Activated T-cell treated with anti-CD3 and anti-CD28 coated beads for 24 hours (primary cell): Measurements from ENCODE around the gene MAML3.

Source experiments
- DNase-seq: peaks from one replicate; pipeline ENCODE4 v3.0.0-alpha.2; 2020; ENCODE audit warnings: low read depth

MAML3 gene

DNA sequence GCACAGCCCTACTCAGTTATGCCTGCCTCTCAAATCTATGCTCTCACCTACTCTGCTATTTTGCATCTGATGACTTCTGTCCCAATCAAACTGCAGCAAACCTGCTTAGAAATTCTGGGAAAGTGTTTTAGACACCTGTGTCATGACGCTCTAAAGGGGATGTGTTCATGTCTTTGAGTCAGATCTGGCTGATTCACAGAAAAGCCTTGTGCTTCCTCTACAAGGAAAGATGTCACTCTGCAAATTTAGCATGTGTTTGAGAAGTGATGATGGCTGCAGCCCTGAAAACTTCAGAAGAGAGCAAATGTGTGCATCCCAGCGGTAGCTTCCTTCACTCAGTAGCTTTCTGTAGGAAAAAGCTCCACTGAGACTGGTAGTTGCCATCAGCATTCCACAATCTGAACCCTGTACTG is 253.0 kb downstream of the MAML3 start:
- no peak for DNase-seq

DNA sequence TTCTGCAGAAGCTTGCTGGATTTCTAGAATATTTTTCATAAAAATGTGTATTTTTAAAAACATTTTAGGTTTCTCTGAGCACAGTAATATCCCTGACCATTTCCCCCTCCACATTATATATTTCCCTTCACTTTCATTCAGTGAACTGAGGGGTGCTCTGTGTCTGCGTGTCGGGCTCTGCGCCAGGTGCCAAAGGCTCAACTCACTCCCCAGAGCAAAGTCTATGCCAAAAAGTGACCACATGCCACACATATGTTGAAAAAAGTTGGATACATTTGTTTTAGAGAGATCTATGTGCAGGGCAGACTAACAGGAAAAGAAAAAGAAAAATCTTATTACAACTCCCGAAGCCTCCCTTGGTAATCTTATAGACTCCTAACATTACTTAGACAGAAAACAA is 254.6 kb downstream of the MAML3 start:
- DNase-seq, result no peak

DNA sequence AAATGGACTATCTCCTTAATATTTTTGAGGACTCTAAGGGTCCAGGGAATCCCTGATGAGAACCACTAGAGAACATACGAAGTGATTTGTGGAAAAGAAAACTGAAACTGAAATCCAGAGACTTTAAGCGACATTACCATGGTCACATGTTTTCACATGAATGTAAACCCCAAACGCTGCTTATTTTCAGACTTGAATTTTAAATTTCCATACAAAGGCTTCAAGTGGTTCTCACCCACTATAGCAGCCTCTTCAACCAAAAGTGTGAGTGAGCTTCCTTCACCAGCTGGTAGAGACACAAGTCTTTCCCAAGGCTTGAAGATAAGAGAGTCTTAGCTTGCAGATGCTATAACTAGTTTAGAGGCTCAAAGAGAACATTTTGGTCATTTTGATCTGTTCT is 255.7 kb downstream of the MAML3 start:
- DNase-seq, result no peak

DNA sequence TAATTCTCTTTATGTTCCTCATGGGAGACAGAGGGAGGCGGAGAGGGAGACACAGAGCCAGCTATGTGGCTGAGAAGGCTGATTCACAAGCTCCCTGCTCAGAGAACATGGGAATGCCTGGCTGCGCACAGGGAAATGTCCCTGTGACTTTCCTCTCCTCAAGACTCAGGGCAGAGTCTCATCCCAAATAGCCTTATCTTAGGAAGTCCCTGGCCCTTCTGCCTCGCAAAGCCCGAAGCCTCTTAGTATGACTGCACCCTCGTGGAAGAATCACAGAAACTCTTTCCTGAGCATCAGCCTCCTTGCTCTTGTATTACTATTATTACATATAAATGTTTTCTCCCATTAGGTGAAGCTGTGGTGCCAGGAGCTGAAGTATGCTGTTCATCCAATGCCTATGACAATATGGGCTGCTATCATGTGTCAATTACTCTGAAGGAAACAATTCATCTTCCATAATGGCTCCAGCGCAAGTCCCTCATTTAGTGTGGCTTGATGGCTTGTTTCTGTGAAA is 257.8 kb downstream of the MAML3 start:
- DNase-seq, result no peak

DNA sequence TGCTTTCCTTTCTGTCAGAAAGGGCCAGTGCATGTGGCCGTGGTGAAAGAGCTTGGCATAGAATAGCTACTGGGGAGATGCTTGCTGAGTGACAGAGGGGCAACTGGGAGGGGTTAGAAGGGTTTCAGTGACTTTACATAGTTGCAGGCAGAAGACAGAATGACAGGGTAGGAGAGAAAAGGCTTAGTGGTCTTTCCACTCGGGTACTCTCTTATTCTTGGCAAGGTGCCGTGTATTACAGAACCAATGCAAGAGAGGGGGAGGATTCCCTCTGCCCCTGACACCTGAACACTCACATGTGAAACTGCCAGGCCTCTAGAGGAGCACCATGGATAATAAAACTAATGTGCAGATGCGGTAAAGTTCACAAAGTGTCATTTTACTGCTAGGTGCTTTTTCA is 260.2 kb downstream of the MAML3 start:
- no peak for DNase-seq

DNA sequence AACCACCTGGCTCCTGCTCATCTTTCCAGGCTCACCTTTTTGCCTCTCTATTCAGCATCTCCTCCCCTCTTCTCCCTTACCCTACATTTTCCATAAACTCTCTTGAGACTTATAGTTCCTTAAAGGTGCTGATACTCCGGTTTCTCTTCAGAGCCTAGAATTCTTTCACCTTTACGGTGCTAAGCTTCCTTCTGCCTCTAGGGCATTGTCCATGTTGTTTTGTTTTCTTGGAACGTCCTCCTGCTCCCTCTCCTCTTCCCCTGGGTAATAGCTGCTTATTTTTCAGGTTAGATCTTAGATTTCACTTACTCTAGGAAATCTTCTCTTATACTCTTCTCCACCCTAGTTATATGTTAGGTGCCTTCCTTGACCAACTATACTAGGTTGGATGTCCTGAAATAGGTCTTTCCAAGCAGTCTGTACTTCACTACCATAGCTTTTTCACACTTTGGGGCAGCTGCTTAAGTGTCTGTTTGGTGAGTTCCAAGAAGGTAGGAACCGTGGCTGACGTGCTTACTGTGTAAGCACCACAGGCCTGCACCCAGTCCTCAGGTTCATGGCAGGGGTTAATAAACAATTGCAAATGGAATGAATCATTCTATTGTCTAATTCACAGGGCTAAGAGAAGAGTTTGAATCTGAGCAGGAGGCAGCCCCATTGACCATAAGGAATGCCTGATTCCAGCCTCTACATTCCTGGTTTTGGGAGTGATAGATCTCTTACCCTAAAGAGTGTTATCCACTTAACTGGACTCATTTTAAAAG is 260.8 kb downstream of the MAML3 start:
- no peak for DNase-seq

DNA sequence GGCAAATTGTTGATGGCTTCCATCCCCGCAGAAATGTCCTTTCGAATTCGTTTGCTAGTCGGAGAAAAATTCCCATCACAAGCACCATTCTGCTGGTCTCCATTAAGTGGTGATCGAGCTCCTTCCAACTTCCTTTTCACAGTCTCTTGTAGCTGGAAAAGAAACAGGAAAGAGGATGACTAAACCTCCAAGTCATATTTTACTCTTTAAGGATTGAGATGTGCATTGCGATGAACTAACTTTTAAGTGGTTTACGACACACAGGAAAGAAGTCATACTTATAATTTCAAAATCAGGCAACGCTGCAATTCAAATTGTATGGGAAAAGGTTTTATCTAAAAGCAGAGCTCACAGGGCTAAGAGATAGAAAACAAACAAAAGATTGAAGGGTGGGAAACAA is 263.2 kb downstream of the MAML3 start:
- no peak for DNase-seq

DNA sequence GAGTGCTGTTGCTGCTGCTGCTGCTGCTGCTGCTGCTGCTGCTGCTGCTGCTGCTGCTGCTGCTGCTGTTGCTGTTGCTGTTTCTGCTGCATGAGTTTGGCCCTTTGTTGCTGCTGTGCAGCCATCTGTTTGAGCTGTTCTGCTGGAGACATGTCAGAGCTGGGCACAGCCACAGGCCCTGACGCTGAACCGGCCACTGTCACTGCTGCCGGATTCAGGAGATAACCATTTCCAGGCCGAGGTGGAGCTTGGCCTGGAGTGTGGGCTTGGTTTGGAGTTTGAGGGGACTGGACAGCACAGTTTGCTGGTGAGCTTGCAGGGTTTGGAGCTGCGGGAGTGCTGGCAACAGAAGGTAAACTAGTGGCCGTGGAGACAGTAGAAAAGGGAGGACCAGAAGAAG is 264.1 kb downstream of the MAML3 start:
- DNase-seq, result no peak

DNA sequence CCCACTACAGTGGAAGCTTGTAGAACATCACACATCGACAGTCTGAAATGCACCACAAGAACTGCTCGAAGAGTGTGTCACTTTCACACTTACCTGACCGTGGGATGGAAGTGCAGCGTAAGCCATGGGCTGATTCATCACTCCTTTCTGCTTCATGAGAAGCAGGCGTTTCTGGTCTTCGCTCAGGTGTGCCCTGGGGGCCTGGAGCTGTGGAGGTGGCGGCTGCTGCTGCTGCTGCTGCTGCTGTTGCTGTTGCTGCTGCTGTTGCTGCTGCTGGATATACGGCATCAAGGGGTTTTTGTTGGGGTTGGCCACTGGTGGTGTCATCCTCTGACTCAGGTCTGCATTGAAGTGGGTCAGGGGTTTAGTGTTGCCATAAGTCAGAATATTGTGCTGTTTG is 264.7 kb downstream of the MAML3 start:
- no peak for DNase-seq

DNA sequence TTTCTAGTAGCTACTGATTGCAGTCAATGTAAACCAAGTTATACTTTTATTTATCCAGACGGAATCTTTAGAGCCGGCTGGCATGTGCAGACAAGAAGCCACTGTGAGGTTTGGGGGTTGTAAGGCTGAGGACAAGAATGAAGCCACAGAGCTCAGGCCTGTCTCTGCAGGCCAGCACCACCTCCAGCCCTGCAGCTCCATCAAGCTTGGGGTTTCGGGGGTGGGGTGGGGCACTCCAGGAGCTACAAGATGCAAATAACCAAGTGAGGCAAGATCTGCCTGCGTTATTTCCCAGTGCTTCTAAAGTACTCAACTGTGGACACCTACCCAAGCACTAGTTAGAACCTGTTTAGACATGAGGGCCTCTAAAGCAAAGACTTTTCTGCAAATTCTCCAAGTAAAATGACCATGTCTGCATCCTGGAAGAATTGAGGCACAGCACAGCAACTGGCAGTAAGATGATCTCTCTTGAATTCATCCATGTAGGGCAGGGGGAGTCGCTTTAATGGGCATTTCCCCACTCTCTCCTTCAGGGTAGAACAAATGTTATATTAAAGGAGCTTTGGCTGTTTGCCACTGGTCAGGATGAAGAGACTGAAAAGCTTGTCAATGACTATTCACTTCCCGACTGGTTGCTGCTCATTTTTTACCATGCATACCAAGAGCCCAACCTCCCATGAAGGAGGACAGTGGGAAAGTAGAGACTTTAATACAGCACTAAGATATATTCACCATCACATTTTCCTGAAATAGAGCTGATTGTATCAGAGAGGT is 265.8 kb downstream of the MAML3 start:
- no peak for DNase-seq

DNA sequence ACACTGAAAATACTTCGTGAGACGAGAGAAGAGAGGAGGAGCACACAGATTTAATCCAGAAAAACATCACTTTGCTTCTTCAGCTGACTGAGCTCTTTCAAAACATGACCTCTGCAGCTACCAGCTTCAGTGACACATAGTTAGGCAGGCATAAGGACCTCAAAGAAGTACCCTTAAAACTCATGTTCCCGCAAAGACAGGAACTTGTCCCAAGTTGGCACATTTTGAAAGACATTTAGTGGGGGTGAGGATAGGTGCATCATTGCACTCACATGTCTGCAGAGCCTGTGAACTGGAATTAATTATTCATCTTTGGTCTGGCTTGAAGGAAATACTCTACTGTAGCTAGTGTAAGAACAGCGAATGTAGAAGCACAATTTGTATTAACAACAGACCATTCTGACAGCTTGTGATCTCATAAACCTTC is 266.6 kb downstream of the MAML3 start:
- no peak for DNase-seq

DNA sequence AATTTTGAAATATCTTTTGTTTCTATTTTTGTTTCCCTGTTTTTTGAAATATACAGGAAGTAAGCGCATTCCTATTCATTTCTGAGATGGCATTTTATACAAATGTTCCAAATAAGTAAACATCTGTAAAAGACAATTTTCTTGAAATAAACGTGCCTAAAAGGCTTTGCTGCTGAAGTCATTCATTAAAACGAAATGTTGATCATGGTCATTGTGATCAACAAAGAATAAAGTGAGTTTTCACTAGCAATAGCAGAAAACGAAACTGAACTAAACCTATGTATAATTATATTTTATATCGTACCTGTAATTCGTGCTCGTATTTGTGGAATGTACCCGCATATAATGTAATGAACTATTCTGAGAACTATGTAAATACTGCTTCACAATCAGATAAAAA is 267.2 kb downstream of the MAML3 start:
- no peak for DNase-seq

DNA sequence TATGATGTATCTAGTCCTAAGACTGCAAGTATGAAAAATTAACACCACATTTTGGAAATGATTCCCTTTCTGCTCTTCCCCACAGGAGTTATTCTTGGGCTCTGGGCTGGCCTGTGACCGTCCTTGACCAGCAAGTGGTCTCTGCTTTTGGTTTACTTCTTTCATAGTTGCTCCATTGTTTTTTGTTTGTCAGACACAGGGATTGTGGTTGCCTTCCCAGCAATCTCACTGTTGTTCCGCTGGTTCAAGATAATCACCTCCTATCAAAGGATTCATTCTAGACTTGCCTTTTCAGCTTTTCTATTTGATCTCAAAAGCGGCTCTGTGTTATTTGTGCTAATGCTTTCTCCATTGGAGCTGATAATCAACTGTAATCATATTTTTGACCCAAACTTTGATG is 269.5 kb downstream of the MAML3 start:
- no peak for DNase-seq

DNA sequence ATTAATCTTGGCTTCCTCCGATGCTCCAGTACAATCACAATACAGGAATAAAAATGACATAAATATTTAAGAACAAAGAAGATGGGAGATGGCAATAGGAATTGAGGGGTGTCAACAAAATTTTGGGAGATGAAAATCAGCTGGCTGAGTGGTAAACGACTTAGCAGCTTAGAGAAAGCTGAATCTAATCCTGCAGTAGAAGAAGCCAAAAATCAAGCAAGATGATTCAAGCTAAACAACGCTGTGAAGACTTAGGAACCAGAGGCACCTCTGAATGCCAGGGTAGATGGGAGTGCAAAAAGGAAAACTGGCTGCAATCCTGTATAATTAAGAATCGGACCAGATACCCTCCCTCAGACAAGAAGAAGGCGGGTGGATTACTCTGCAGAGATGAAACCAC is 273.1 kb downstream of the MAML3 start:
- DNase-seq, result no peak

DNA sequence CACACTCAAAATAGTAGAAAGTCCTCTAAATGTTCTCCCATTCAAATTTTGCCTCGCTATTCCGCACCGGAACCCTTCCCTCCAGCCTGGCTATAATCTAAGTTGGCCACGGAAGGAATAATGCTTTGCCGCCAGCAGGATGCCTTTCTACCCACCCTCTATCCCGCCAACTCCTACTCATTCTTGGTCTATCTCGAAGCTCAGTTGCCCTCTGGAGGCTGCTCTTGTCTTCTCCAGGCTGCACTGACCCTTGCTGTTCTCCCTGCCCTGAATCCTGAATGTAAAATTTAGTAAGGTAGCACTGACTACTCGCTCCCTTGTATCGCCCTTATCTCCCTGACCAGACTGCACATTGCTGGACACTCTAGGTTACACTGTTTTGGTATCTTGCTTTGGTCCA is 275.9 kb downstream of the MAML3 start:
- DNase-seq, result no peak

DNA sequence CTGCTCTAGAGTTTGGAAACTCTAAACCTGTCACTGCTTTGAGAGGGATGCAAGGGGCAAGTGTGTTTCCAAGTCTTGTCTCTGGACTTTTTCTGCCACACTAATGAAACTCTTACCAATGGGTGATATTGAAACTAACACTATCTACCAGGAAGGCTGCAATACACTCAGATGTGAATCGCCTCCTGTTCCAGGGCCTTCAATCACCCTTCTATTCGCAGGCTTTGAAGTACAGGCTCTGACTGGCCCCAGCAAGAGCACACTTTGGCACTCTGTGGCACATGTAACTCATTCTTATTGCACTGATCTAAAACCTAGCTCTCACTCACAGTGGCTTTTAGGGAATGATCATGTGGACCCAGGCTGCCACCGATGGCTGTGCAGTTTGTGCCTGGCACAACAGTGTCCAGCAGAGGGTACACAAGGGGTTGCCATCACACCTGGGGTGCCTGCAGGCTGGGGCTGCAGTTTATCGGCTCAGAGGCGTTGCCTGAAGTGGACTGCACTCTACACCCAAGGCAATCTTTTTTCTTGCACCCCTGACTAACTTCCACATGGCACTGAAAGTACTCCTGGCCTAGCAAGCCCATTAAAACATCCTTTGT is 277.5 kb downstream of the MAML3 start:
- no peak for DNase-seq

DNA sequence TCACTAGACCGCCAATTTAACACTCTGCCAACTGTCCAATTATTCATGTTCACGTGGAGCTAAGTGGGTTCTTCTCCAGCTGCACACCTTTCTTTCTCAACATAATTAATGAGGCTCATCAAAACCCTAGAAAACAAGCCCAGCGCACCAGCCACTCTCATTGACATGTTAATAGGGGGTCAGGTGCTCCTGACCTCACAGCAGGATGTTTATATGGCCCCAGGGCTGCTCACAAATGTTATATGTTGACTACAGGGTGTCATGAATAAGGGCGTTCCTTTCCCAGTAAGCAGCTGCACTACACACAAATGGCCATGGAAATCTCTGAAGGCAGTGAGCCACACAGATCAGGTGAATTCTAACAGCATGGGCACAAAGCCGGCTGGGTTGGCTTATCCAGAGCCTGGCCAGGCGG is 278.6 kb downstream of the MAML3 start:
- DNase-seq, result no peak

DNA sequence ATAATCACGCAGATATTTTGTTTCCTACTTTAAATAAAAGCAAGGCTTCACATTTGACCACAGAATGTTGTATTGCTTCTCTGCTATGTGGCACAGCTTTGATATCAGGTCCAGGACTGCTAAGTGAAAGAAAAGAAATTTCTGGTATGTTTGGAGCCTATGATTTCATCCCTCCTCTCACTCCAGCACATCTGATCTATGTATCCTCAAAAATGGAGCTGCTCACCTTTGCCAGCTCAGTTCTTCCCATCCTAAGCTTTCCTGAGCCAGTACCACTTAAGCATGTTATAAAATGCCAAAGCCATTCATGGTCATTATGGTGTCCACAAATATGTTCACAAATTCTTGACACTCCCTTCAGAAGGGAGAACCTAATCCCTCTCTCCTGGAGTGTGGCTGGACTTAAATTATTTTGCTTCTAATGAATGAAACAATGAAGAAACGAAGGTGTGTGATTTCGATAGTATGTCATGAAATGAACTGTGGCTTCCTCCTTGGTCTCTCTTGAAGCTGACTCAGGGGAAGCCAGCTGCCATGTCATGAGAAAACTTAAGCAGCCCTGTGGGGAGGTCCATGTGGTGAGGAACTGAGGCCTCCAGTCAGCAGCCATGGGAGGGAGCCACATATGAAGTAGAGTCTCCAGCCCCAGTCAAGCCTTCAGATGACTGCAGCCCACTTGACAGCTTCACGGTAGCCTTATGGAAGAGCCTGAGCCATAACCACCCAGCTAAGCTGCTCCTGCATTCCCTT is 280.7 kb downstream of the MAML3 start:
- no peak for DNase-seq

DNA sequence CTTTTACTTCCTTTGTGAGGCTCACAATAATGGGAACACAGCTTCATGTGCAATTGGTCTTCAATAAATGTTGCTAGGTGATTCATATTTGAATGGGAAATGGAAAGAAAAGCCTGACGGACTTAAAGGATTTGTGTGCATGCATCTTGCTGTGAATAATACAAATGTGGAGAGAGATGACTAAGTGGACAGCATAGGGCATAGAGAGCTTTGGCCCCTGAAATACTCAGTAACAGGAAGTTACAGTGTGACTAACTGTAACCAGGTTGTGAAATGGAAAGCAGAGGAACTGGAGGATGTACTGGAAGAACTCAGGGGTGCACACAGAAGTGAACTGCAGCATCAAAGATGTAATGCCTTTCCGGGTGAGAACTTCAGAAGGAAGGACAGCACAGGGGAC is 281.7 kb downstream of the MAML3 start:
- DNase-seq, result no peak

DNA sequence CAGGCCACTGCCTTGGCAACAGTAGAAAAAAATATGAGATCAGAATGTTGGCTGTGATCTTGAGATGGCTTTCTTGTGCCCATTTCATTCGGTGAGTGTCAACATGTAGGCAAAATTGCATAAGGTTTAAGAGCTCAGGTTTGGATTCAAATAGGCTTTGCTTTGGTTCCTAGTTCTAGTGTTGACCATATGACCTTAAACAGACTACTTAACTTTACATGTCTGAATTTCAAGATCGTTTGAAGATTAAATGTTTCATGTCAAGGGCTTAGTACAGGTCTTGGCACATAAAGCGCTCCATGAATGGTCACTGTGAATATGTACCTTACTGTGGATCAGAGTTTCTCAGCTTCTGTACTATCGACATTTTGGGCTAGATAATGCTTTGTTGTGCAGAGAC is 284.2 kb downstream of the MAML3 start:
- DNase-seq, result no peak

DNA sequence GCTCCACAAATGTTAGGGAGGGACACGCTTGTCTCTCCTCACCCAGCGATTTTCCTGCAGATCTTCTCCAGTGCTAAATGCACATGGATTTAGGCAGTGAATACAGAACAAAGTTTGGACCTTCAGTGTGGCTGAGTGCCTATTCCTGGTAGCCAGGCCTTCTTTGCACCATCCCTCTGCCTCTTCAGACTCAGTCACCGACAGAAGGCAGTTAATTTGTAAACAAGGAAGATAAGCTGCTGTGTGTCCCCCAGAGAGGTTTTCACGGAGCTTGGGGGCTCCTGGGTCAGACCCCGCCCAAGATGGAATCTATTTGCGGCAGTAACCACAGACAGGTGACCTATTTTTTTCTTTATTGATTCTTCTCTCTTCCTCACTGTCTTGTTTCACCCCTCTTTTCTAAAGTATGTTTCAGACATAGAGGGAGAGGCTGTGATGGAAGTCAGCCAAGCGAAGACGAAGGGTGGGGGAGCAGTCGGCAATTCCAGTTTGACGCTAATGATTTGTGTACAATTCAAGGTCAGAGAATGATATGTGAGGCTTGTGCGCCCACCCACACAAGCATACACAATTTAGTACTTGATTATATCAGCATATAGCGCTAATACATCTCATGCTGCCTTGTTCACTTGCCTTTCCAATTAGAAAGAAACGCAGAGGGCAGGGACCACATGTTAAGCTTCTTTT is 287.6 kb downstream of the MAML3 start:
- DNase-seq, result no peak

DNA sequence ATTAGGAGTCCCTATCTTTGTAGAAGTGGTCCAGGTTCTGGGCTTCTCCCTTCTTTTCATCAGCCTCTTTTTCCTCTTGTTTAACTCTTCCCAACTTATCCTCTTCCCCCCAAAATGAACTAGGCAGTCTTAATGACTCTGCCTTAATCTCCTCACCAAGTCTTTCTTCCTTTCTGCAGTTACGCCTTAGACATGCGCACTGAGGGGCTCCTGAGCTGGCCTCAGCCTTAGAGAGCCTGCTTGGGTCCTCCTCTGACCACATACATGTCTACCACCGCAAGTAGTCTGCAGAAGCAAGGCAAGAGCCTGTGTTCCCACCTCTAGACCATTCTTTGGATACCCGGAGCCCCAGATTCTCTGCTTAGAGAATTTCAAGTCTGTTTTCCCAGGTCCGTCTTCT is 288.4 kb downstream of the MAML3 start:
- DNase-seq, result no peak
